MM.1S (cell line): ENCODE measurements around the gene BCAM.

Experiments used
- EZH2 ChIP-seq: fragments of 300-600 bp; sonication (generic); optimal IDR thresholded peaks from 2 replicates; pipeline ENCODE3; 2017; ENCODE audit warnings: low read depth, mild to moderate bottlenecking, antibody characterized with exemption, low read length, mixed read lengths
- TF ChIP-seq, protein P1 (sequence below): fragments of 300-600 bp; sonication (generic); IDR thresholded peaks from 2 replicates; pipeline ENCODE4 v1.5.1; 2016; ENCODE audit warnings: antibody characterized with exemption, low read length, mixed read lengths

DNA sequence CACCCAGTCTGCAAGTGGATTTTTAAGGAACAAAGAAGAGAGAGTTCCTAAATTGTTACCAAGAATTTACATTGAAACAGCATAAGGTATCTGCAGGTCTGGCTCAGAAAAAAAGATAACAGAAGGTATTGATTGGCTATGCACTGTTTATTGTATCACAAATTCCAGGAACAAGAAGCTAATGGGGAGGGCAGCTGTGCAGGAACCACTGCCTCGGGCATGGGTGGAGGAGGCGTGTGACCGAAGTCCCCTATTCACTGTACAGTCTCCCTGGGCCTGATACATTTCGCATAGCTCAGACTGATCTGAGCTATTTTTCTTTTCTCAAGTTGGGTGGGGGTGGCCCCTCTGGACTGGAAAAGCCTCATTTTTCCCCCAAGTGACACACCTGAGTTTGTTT is 48.9 kb downstream of the BCAM start:
- TF ChIP-seq, protein P1, sequence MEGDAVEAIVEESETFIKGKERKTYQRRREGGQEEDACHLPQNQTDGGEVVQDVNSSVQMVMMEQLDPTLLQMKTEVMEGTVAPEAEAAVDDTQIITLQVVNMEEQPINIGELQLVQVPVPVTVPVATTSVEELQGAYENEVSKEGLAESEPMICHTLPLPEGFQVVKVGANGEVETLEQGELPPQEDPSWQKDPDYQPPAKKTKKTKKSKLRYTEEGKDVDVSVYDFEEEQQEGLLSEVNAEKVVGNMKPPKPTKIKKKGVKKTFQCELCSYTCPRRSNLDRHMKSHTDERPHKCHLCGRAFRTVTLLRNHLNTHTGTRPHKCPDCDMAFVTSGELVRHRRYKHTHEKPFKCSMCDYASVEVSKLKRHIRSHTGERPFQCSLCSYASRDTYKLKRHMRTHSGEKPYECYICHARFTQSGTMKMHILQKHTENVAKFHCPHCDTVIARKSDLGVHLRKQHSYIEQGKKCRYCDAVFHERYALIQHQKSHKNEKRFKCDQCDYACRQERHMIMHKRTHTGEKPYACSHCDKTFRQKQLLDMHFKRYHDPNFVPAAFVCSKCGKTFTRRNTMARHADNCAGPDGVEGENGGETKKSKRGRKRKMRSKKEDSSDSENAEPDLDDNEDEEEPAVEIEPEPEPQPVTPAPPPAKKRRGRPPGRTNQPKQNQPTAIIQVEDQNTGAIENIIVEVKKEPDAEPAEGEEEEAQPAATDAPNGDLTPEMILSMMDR, result no peak
- TF ChIP-seq EZH2, result no peak
